ENCODE data around the gene DIS3.
"Not testable (repeated sequence)": the region's sequence is repeated elsewhere in the genome, so short reads cannot be mapped to it uniquely, and the experiment has no call there.

Gene DIS3

DNA sequence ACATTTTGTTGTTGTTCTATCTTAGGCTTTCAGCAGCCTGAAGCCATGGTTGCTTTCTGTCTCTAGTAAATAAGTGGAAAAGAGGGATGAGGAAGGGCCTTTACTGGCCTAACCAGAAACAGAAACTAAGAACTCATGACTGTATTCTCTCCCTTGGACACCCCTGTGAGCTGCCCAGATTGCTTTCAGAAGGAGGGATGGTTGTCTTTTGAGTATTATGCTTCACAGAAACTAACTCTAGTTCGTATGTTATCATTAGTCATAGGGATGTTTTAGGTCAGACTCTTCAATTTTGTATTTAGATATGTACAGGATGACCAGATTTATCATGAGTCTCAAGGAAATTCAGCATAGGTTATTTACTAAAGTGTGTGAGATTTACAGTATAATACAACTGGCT is 36.4 kb downstream of the DIS3 start:
- no peak for DNase-seq

DNA sequence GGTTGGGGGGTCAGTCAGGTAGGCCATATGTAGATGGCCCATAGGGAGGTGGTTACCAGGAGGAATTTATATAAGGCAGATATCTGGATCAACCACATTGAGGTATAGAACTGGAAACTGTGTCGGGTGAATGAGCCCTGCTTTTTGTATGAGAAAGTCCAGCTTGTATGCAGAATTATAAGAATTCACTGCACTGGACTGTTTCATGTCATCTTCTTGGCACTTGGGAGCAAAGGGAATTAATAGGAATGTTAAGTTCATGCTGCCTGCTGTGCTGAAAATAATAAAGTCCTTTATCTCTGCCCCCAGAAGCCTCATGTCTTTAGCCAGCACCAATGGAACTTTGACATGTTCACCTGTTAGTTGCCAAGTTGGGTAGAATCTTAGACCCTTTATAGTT is 41.7 kb downstream of the DIS3 start:
- no peak for DNase-seq

DNA sequence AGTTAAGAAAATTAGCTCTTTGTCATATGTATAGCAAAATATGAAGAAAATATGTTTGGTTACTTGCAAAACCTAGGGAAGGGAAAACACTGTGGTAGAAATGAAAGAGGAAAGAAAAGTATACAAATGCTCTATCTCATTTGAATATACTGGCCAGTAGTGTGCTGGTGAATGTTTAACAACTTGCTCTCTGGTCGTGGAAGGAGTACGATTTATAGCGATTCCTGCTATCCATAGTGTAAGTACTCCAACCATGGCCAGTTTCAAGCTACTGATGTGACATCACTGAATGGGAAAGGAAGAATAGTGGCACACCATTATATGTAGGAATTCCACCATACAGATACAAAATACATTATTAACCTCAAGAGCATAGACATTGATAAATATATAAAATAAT is 44.7 kb downstream of the DIS3 start:
- no peak for DNase-seq

DNA sequence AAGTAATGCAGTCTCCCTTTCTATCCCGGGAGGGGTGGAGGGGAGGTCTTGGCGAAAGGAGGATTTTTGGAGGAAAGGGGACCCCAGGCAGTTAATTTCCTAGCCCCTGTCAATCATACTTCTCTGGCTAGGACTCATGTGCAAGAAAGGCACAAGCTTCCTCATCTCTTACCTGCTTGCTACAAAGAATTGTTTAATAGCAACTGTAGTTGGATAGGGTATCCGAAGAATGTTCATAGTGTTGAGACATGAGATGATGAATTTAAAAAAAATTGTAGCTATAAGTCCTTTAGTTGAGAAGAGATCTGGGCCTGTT is 53.5 kb downstream of the DIS3 start:
- DNase-seq = no peak

DNA sequence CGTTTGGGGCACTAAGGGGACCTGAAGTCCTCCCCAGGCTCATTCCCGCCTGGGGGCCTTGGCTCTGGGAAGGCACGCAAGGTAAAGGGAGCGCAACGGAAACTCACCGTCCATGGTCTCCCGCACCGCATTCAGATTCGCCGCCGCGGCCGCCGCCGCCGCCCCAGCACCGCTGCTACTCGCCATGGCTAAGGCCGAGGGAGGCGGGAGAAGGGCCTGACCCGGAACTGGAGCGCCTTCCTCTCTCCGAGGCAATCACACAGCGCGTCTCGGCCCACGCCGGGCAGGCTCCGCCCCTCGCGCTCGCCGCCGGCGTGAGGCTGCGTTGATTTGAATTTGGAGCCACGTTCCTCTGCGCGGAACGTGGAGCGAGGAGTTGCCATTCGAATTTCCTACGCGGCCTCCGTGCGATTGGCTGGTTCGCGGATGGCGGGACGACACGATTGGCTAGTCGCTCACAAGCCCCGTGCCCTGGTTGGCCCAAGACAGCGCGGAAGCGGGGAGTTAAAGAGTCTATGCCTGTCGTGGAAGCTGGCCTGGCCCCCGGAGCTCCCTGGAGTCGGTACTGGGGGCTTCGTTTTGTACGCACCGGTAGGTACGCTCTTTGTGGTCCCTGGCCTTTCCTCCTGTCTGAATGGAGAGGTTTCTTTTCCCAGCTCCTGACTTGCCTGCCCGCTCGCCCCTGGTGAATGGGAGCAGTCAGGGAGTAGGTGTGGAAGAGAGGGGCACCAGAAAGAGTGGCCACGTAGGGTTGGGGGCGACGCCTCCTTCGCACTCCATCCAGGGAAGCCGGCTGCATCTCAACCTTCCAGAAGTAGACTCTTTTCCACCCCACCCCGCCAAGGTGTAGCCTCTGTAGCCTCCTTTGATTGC is 54.0 kb downstream of the DIS3 start, which contains the start of the genes BORA and MZT1:
Gene BORA (plus strand): TSS at position 507 of the 873 bp plus-strand sequence. CDS start 1,018 bp downstream, outside the sequence.
Gene MZT1 (minus strand): TSS at position 213 of the 873 bp plus-strand sequence. CDS start 27 bp downstream, at position 186.
- DNase-seq = peak; percentile 97

DNA sequence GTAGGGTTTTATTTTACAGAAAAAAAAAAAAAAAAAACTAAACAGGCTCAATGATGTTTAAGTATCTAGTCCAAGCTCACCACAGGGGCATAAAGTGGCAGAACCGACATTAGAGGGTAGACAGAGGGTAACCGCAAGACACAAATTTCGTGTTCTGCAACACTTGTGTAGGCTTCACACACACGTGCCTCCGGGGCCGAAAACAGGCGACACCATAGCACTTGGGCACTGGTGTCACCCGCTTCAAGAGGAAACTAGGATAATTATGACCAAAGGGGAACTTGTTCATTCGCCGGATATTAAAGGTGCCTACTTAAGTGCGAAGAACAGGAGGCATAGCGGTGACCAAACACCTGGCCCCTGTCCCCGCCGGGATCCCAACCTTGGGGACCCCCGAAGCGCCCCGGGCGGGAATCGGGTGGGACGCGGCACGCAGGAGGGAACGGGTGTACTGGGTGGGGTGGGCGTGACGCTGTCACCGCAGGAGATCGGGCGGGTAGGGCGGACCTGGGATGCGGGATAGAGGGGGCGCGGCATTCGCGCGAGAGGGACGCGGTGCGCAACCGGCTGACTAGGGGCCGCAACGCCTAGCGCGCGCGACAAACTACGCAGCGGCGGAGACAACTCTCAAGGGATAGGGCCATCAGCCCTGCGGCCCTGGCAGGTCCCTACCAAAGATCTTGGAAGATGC is 54.8 kb downstream of the DIS3 start:
- peak; percentile 57 for DNase-seq

DNA sequence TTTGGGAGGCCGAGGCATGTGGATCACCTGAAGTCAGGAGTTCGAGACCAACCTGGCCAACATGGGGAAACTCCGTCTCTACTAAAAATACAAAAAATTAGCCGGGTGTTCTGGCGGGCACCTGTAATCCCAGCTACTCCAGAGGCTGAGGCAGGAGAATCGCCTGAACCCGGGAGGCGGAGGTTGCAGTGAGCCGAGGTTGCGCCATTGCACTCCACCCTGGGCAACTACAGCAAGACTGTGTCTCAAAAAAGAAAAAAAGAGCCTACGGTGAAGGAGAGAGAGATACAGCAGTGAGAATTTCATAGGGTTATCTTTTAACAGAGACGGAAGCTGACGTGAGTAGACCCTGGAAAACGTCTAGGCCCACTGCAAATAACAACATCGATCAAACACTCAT is 55.5 kb downstream of the DIS3 start:
- DNase-seq = not testable (repeated sequence)

DNA sequence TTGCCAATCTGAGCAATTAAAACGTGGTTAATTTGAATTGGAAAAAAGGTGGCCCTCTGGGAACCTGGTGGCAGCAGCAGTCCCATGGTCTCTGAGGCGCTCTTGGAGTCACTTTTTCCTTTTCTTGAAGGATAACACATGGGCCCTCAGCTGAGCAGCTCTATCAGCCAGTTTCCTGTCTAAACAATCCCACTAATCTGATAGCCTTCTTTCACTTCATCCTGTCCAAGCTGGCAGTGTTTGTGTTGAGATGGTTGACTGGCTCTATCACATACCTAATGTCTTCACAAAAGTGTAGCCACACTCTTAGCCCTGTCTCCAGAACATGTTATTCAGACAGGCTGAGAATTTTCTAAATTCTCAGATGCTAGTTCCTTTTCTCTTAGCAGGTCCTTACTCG is 64.9 kb downstream of the DIS3 start:
- DNase-seq = no peak
